ENCODE results near the gene MYL2. TPM values are rescaled to one million over a fixed set of nuclear protein-coding genes. Genes with fewer than 3 reads are reported as not detected.

MYL2 gene
- total and polyA plus RNA-seq, 2 experiments from 2014 or later = not detected

- H3K36me3 Mint-ChIP-seq (ENCODE audit: low read depth) = no peaks in the 10 kb centered on the region; the same call in 2 of the 3 replicates
- Histone ChIP-seq H3F3A (replicated peaks; ENCODE audit: low read depth) (no peaks in the 10 kb centered on the region), H3K79me2 (replicated peaks; ENCODE audit: insufficient read depth) (no peaks in the 10 kb centered on the region), H3K4me2 (no peak overlapping the region), H3K36me3 (ENCODE audit: insufficient read depth) (no peaks in the 10 kb centered on the region; the same call in 1 of the 2 replicates), H3K9me2 (ENCODE audit: insufficient read depth) (no peaks in the 10 kb centered on the region), H3K27me3 (ENCODE audit: insufficient read depth) (no peaks in the 10 kb centered on the region), H4K20me1 (replicated peaks; ENCODE audit: insufficient read depth) (no peaks in the 10 kb centered on the region), H3K27ac (ENCODE audit: low read depth) (no peak overlapping the region), H2AFZ (no peak overlapping the region), H3K4me1 (ENCODE audit: insufficient read depth) (peaks cover 6% of the 10 kb centered on the region; the same call in 1 of the 2 replicates), H3K4me3 (no peak overlapping the region)
- H3K4me1 Mint-ChIP-seq = peaks cover 23% of the 10 kb centered on the region
- H3K4me3 Mint-ChIP-seq = no peak overlapping the region
- ATAC-seq (no peak), DNase-seq (ENCODE audit: low spot score) (no peak)
- TF ChIP-seq POLR2AphosphoS5 (IDR thresholded peaks at IDR 0.05; ENCODE audit: low read depth) (no peak), CREB1 (CRISPR knock-in tag; IDR thresholded peaks at IDR 0.05; ENCODE audit: low read depth) (no peak)
- H3K27me3 Mint-ChIP-seq (ENCODE audit: insufficient read depth, low read depth, poor library complexity) = peaks cover 17% of the 10 kb centered on the region
- H3K27ac Mint-ChIP-seq = no peak overlapping the region
- H3K9me3 Mint-ChIP-seq = peaks cover 6% of the 10 kb centered on the region
Observed at GRCh38 chr12:110863161-110863560, 57.2 kb downstream of the MYL2 start.

GRCh38 chr12:110862329-110862728 is 58.0 kb downstream of the MYL2 start:
- Histone ChIP-seq H3K27ac (ENCODE audit: low read depth) (no peak overlapping the region), H3K36me3 (ENCODE audit: insufficient read depth) (no peaks in the 10 kb centered on the region; the same call in 1 of the 2 replicates), H3F3A (replicated peaks; ENCODE audit: low read depth) (no peaks in the 10 kb centered on the region), H3K4me3 (no peak overlapping the region), H3K27me3 (ENCODE audit: insufficient read depth) (no peaks in the 10 kb centered on the region), H3K9me2 (ENCODE audit: insufficient read depth) (no peaks in the 10 kb centered on the region), H3K4me2 (no peak overlapping the region), H3K79me2 (replicated peaks; ENCODE audit: insufficient read depth) (no peaks in the 10 kb centered on the region), H4K20me1 (replicated peaks; ENCODE audit: insufficient read depth) (no peaks in the 10 kb centered on the region), H3K4me1 (ENCODE audit: insufficient read depth) (peaks cover 11% of the 10 kb centered on the region), H2AFZ (no peak overlapping the region)
- ATAC-seq = peak; percentile 21; the same call in 2 of the 3 replicates
- Mint-ChIP-seq H3K27me3 (ENCODE audit: insufficient read depth, low read depth, poor library complexity) (peaks cover 17% of the 10 kb centered on the region), H3K4me1 (peaks cover 28% of the 10 kb centered on the region), H3K4me3 (no peak overlapping the region), H3K36me3 (ENCODE audit: low read depth) (no peaks in the 10 kb centered on the region; the same call in 2 of the 3 replicates), H3K27ac (no peak overlapping the region), H3K9me3 (peaks cover 6% of the 10 kb centered on the region)
- DNase-seq (ENCODE audit: low spot score) = peak; percentile 40
- TF ChIP-seq STAT1 (IDR thresholded peaks at IDR 0.05; ENCODE audit: unreplicated experiment) (no peak), ZNF462 (CRISPR knock-in tag; IDR thresholded peaks at IDR 0.05) (no peak), CTCF (conservative IDR thresholded peaks at IDR 0.05; ENCODE audit: low read depth in 2 of 2) (no peak), ZNF114 (CRISPR knock-in tag; IDR thresholded peaks at IDR 0.05) (no peak), ZNF331 (CRISPR knock-in tag; IDR thresholded peaks at IDR 0.05; ENCODE audit: low read depth) (no peak), JUNB (IDR thresholded peaks at IDR 0.05; ENCODE audit: unreplicated experiment) (no peak), POLR2AphosphoS5 (IDR thresholded peaks at IDR 0.05; ENCODE audit: low read depth) (no peak), CREB1 (CRISPR knock-in tag; IDR thresholded peaks at IDR 0.05; ENCODE audit: low read depth) (no peak), REST (IDR thresholded peaks at IDR 0.05; ENCODE audit: unreplicated experiment) (no peak), EZH2phosphoT487 (IDR thresholded peaks at IDR 0.05; ENCODE audit: unreplicated experiment) (no peak)
